Small intestine (tissue), 4 donors: ENCODE results near the gene MTFR1L. TPM values are rescaled to one million over a fixed set of nuclear protein-coding genes. Genes with fewer than 3 reads are reported as not detected.

Experiments
- polyA plus RNA-seq, 4 donors: library from polyadenylated mRNA; stranded (reverse) in 3 of 4; unstranded in 1 of 4; fragments of 200-250 nt in 3 of 4; fragments of 120-200 nt in 1 of 4; gene quantifications; one replicate each; pipeline versions ENCODE4 v1.2.1 to v1.2.3, GENCODE V29; 2013
- donor health status: healthy with polysubstance abuse.
- donor health status: Bipolar disorder and iron deficiency.
- donor health status: healthy.

Gene MTFR1L
- polyA plus RNA-seq, 4 donors, result 37.7 to 181 (median 78.5) TPM

Other genes with a start within 250 kb of the MTFR1L start
- 10 to 100 TPM in 1 of 4 donors, 1 to 10 TPM in 2, under 1 TPM in 1; 0.67 to 12.1 (median 3.4) TPM for gene MAN1C1, start 203.2 kb upstream of the MTFR1L start, polyA plus RNA-seq
- gene SELENON, start 19.8 kb upstream of the MTFR1L start, polyA plus RNA-seq, result 10 to 100 TPM in 2 of 4 donors, 1 to 10 TPM in 2; 4.7 to 52.9 (median 22.2) TPM
- gene AUNIP, start 39.5 kb downstream of the MTFR1L start, polyA plus RNA-seq, result 1 to 10 TPM in 2 of 4 donors, under 1 TPM in 1, not detected in 1; 0.67 to 3.2 (median 1.9) TPM
- 10 to 100 TPM; 10.2 to 53.9 (median 27.2) TPM for gene PAQR7, start 55.8 kb downstream of the MTFR1L start, polyA plus RNA-seq
- 100 to 1,000 TPM in 2 of 4 donors, 10 to 100 TPM in 2; 30.9 to 275 (median 142) TPM for gene STMN1, start 86.5 kb downstream of the MTFR1L start, polyA plus RNA-seq
- gene PAFAH2, start 178.1 kb downstream of the MTFR1L start, polyA plus RNA-seq, result 10 to 100 TPM; 17.2 to 32.7 (median 26.1) TPM
- gene EXTL1, start 201.8 kb downstream of the MTFR1L start, polyA plus RNA-seq, result under 1 TPM in 2 of 4 donors, not detected in 2; 0.41 to 0.51 TPM
- gene SLC30A2, start 226.2 kb downstream of the MTFR1L start, polyA plus RNA-seq, result 10 to 100 TPM in 1 of 4 donors, under 1 TPM in 3; 0.09 to 43.2 (median 0.36) TPM
- gene TRIM63, start 247.7 kb downstream of the MTFR1L start, polyA plus RNA-seq, result 10 to 100 TPM in 1 of 4 donors, 1 to 10 TPM in 2, under 1 TPM in 1; 0.91 to 11.3 (median 2.8) TPM